A549 (cell line): ENCODE measurements around the gene ITPA. TPM values are rescaled to one million over a fixed set of nuclear protein-coding genes. Genes with fewer than 3 reads are reported as not detected.

Experiments
- ATAC-seq, 2 experiments: fragments of 200-7000 bp in 1 of 2; fragments of >200 bp in 1 of 2; cut with Nextera tagmentation in 1 of 2; cut with Tn5 transposase in 1 of 2; 3 replicates each; pipeline versions ENCODE4 v1.8.0 to v1.9.1; 2018 to 2020; ENCODE audit warnings: mild to moderate bottlenecking in 1 of 2, moderate library complexity in 1 of 2
- CTCF ChIA-PET: fragments of 300-600 bp; sonication (Branson Sonifier 250); formaldehyde crosslinking; extraction: SDS; loops from one replicate; lab custom pipeline; 2021; ENCODE audit warnings: antibody characterized with exemption, inconsistent platforms; lab: Yijun Ruan, JAX
- POLR2A ChIA-PET: fragments of 350-600 bp; formaldehyde crosslinking; extraction: SDS; loops from one replicate; lab custom pipeline; 2021; ENCODE audit warnings: antibody characterized with exemption, inconsistent platforms; lab: Yijun Ruan, JAX
- DNase-seq, 2 experiments: peaks; one replicate each; pipeline versions ENCODE4 v3.0.0 to v3.0.0-alpha.2; 2011 to 2016; ENCODE audit warnings: low read depth in 1 of 2, low spot score in 1 of 2
- FAIRE-seq: peaks from 2 replicates; lab custom pipeline; 2011; peaks lifted over from hg19 to GRCh38; lab: Jason Lieb, UNC
- H3K27ac ChIP-seq, 2 experiments: fragments of >200 bp; sonication (Bioruptor Twin); formaldehyde crosslinking; 3 replicates each; pipeline ENCODE4 v1.5.1; 2016 to 2017
- H3K4me1 ChIP-seq: fragments of >200 bp; sonication (Bioruptor Twin); formaldehyde crosslinking; 3 replicates; pipeline ENCODE4 v1.6.1; 2016
- H3K4me2 ChIP-seq: fragments of >200 bp; sonication (Bioruptor Twin); formaldehyde crosslinking; 3 replicates; pipeline ENCODE4 v1.6.1; 2016
- H3K4me3 ChIP-seq: fragments of >200 bp; sonication (Bioruptor Twin); formaldehyde crosslinking; 3 replicates; pipeline ENCODE4 v1.5.1; 2016
- H3K9me3 ChIP-seq: fragments of >200 bp; sonication (Bioruptor Twin); formaldehyde crosslinking; 3 replicates; pipeline ENCODE4 v1.6.1; 2016
- BHLHE40 ChIP-seq: IDR thresholded peaks from 2 replicates; pipeline ENCODE4 v1.6.1; 2012; ENCODE audit warnings: low read depth, low read length, inconsistent platforms
- CHD2 ChIP-seq: fragments of 150-350 bp; IDR thresholded peaks from 2 replicates; pipeline ENCODE4 v1.6.1; 2014; ENCODE audit warnings: low read length; ENCODE audit not compliant: partially characterized antibody
- EHMT2 ChIP-seq: fragments of 200-600 bp; sonication (generic); IDR thresholded peaks from 2 replicates; pipeline ENCODE4 v1.6.1; 2016; ENCODE audit warnings: antibody characterized with exemption, low read depth, mild to moderate bottlenecking, moderate library complexity
- FOSB ChIP-seq: fragments of 250-450 bp; sonication (Bioruptor Pico); IDR thresholded peaks from 2 replicates; pipeline ENCODE4 v1.5.0; 2020; ENCODE audit warnings: mild to moderate bottlenecking, moderate library complexity
- FOXS1 ChIP-seq: fragments of 250-450 bp; sonication (Bioruptor Pico); IDR thresholded peaks from 2 replicates; pipeline ENCODE4 v1.5.0; 2020; ENCODE audit warnings: mild to moderate bottlenecking, moderate library complexity
- GATA3 ChIP-seq: IDR thresholded peaks from 2 replicates; pipeline ENCODE4 v1.6.1; 2012; ENCODE audit warnings: borderline replicate concordance
- HDAC2 ChIP-seq: fragments of 200-600 bp; sonication (generic); IDR thresholded peaks from 2 replicates; pipeline ENCODE4 v1.6.1; 2016
- HEYL ChIP-seq: fragments of 250-450 bp; sonication (Bioruptor Pico); IDR thresholded peaks from 2 replicates; pipeline ENCODE4 v1.8.0; 2021; ENCODE audit warnings: mild to moderate bottlenecking, moderate library complexity
- HOXB13 ChIP-seq: fragments of 250-450 bp; sonication (Bioruptor Pico); IDR thresholded peaks from 2 replicates; pipeline ENCODE4 v1.5.0; 2020; ENCODE audit warnings: low read depth, mild to moderate bottlenecking, moderate library complexity
- JUNB ChIP-seq: fragments of >200 bp; sonication (Bioruptor Twin); formaldehyde crosslinking; IDR thresholded peaks from 2 replicates; pipeline ENCODE4 v1.6.1; 2016
- MAFK ChIP-seq: fragments of 450-650 bp; IDR thresholded peaks from 2 replicates; pipeline ENCODE4 v1.6.1; 2014; ENCODE audit not compliant: partially characterized antibody
- MAZ ChIP-seq: fragments of 150-350 bp; IDR thresholded peaks from 2 replicates; pipeline ENCODE4 v1.6.1; 2014; ENCODE audit warnings: antibody characterized with exemption, low read depth, low read length, borderline replicate concordance
- NPAS2 ChIP-seq: fragments of 250-450 bp; sonication (Bioruptor Pico); IDR thresholded peaks from 2 replicates; pipeline ENCODE4 v1.8.0; 2022; ENCODE audit warnings: mild to moderate bottlenecking, moderate library complexity, borderline replicate concordance
- POLR2A ChIP-seq: IDR thresholded peaks from 2 replicates; pipeline ENCODE4 v1.6.1; 2012; ENCODE audit warnings: mild to moderate bottlenecking, low read length
- RCOR1 ChIP-seq: fragments of 150-350 bp; IDR thresholded peaks from 2 replicates; pipeline ENCODE4 v1.6.1; 2014; ENCODE audit warnings: antibody characterized with exemption, low read length, low read depth
- RFX5 ChIP-seq: fragments of 450-650 bp; IDR thresholded peaks from 2 replicates; pipeline ENCODE4 v1.7.1; 2014; ENCODE audit warnings: antibody characterized with exemption, mild to moderate bottlenecking, moderate library complexity
- RNF2 ChIP-seq: fragments of 200-600 bp; sonication (generic); IDR thresholded peaks from 2 replicates; pipeline ENCODE4 v1.6.1; 2016; ENCODE audit warnings: low read depth, mild to moderate bottlenecking, antibody characterized with exemption, moderate library complexity, borderline replicate concordance
- ZFP36 ChIP-seq: fragments of 450-650 bp; IDR thresholded peaks from 2 replicates; pipeline ENCODE4 v1.6.1; 2014; ENCODE audit warnings: borderline replicate concordance; ENCODE audit not compliant: partially characterized antibody
- WGBS: methylation state at CpG from one replicate; pipeline ENCODE4 v1.1.6; 2017; ENCODE audit errors: missing lambda C conversion rate; 5-methylcytosine and 5-hydroxymethylcytosine counted together
- polyA plus RNA-seq, 4 experiments: library from polyadenylated mRNA; depleted of rRNA in 3 of 4; stranded (reverse); fragments of >200 nt; fragmentation: RNase III in 1 of 4; extraction: RNeasy Plus Mini Kit Qiagen cat#74134 plus additional on column Dnase treatment in 1 of 4; gene quantifications; 2 replicates in 3 of 4; 3 replicates in 1 of 4; pipeline ENCODE4 v1.2.3, GENCODE V29; 2011 to 2017
- TF ChIP-seq, protein P1 (sequence below): IDR thresholded peaks from 2 replicates; pipeline ENCODE4 v1.6.1; 2012; ENCODE audit warnings: low read depth, borderline replicate concordance
- TF ChIP-seq, protein P2 (sequence below): fragments of 450-650 bp; IDR thresholded peaks from 2 replicates; pipeline ENCODE4 v1.6.1; 2014; ENCODE audit warnings: antibody characterized with exemption
- TF ChIP-seq, protein P3 (sequence below): fragments of 250-450 bp; sonication (Bioruptor Pico); IDR thresholded peaks from 2 replicates; pipeline ENCODE4 v1.5.0; 2020; ENCODE audit warnings: low read depth, mild to moderate bottlenecking, moderate library complexity
- TF ChIP-seq, protein P4 (sequence below): fragments of 200-600 bp; sonication (generic); IDR thresholded peaks from 2 replicates; pipeline ENCODE4 v1.6.1; 2016; ENCODE audit warnings: antibody characterized with exemption, mild to moderate bottlenecking, moderate library complexity
- TF ChIP-seq, protein P5 (sequence below): fragments of >200 bp; sonication (Bioruptor Twin); formaldehyde crosslinking; IDR thresholded peaks from 3 replicates; pipeline ENCODE4 v1.6.1; 2016

The ITPA gene
- polyA plus RNA-seq, 2 of the 4 experiments (the other 2 are of a cell fraction): 54.0 to 106 TPM

DNA sequence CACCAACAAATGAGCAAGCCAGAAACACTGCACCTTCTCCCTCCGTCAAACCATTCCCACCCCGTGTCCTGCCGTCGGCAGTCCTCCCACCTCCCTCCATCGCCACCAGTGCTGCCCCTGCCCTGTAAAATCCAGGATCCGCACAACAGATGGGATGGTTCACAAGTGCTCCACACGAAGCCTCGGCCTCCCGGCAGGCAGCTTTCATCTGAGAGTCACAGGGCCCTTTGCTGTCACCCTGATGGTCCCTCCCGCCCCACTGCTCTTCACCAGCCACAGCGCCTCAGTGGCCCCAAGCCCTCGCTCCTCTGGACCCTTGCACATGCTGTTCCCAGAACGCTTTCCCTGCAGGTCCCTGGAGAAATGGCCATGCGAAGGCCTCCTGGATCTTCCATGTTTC is 17.6 kb downstream of the ITPA start:
- Histone ChIP-seq H3K4me1 (peaks cover 35% of the 10 kb centered on the region), H3K27ac (no peak overlapping the region), H3K9me3 (no peaks in the 10 kb centered on the region), H3K4me3 (no peak overlapping the region), H3K4me2 (no peak overlapping the region)
- TF ChIP-seq BHLHE40: no peak
- TF ChIP-seq, protein P1, sequence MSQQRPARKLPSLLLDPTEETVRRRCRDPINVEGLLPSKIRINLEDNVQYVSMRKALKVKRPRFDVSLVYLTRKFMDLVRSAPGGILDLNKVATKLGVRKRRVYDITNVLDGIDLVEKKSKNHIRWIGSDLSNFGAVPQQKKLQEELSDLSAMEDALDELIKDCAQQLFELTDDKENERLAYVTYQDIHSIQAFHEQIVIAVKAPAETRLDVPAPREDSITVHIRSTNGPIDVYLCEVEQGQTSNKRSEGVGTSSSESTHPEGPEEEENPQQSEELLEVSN: no peak
- no peak for TF ChIP-seq MAZ
- no peak for TF ChIP-seq HEYL (CRISPR knock-in tag)
- TF ChIP-seq, protein P2, sequence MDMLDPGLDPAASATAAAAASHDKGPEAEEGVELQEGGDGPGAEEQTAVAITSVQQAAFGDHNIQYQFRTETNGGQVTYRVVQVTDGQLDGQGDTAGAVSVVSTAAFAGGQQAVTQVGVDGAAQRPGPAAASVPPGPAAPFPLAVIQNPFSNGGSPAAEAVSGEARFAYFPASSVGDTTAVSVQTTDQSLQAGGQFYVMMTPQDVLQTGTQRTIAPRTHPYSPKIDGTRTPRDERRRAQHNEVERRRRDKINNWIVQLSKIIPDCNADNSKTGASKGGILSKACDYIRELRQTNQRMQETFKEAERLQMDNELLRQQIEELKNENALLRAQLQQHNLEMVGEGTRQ: no peak
- no peak for TF ChIP-seq RCOR1
- no peak for TF ChIP-seq FOXS1 (CRISPR knock-in tag)
- FAIRE-seq: no peak
- POLR2A ChIA-PET: no interaction called here
- ATAC-seq: no peak
- 95% methylated on average over 14 of the region's 14 CpGs for WGBS
- CTCF ChIA-PET: interaction anchor here (0.8 to 4.1 kb wide), 4 partner anchors 8 to 19 kb away, joined by 3 to 32 read pairs (median 3); no protein-coding TSS in a partner anchor
- no peak for DNase-seq

DNA sequence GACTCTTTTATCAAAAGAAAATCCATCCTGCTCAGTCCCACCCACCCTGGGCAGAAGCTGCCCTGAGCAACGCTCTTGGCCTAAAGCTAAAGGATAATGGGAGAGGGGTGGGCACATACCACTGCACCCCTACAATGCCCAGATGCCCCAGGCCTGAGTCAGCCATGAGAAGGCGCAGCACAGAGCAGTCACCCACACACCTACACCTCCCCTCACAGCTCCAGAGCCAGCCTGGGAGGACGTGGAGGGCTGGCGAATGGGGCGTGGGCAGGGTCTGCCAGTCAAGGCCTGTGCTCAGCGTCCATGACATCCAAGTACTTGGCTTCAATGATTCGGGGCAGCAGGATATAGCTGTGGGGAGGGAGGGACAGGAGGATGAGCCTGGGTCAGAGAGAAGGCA is 18.2 kb downstream of the ITPA start:
- no peak for FAIRE-seq
- no peak for DNase-seq
- WGBS: 82% methylated on average over 6 of the region's 7 CpGs
- no peak overlapping the region for H3K27ac ChIP-seq
- ChIA-PET POLR2A (no interaction called here), CTCF (interaction anchor here (0.5 to 4.1 kb wide), 5 partner anchors 9 to 373 kb away, joined by 3 to 32 read pairs (median 3); no protein-coding TSS in a partner anchor)
- TF ChIP-seq GATA3: no peak
- TF ChIP-seq NPAS2 (CRISPR knock-in tag): no peak
- no peak for TF ChIP-seq CHD2
- TF ChIP-seq RFX5: no peak
- no peak for TF ChIP-seq JUNB
- TF ChIP-seq, protein P3, sequence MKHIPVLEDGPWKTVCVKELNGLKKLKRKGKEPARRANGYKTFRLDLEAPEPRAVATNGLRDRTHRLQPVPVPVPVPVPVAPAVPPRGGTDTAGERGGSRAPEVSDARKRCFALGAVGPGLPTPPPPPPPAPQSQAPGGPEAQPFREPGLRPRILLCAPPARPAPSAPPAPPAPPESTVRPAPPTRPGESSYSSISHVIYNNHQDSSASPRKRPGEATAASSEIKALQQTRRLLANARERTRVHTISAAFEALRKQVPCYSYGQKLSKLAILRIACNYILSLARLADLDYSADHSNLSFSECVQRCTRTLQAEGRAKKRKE (CRISPR knock-in tag): no peak
- no peak for TF ChIP-seq HEYL (CRISPR knock-in tag)
- no peak for ATAC-seq
- H3K4me2 ChIP-seq: no peak overlapping the region
- H3K9me3 ChIP-seq: no peaks in the 10 kb centered on the region
- no peak overlapping the region for H3K4me3 ChIP-seq
- H3K4me1 ChIP-seq: peaks cover 29% of the 10 kb centered on the region

DNA sequence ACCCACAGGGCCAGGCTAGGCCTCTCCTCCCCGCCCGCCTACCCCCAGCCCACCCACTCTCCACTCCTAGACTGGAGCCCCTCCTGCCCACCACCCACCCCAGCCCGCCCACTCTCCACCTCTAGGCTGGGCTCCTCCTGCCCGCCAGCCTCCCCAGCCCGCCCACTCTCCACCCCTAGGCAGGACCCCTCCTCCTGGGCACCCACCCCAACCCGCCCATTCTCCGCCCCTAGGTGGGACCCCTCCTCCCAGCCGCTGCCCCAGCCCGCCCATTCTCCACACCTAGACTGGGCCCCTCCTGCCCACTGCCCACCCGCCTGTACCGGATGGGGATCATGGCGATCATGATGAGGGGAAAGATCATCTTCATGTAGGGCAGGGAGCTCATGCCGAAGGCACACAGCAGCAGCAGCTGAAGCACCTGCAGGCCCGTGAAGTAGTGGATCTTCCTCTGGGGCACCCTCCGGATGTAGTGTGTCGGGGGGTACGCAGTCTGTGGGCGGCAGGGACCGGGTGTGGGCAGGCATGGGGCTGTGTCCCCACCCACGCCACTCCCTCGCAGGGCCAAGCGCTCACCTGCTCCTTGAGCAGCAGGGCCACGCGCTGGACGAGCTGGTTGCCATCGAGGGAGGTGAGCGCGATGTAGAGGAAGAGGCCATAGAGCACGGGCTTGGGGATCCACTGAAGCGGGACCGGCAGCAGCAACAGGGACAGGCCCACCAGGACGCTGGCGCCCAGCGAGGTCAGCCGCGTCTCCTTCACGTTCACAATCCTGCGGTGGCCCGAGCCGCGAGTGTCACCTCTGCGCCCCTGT is 18.8 kb downstream of the ITPA start:
- H3K4me2 ChIP-seq: no peak overlapping the region
- ATAC-seq (no peak), FAIRE-seq (no peak), DNase-seq (no peak)
- H3K27ac ChIP-seq: no peak overlapping the region
- peaks cover 23% of the 10 kb centered on the region for H3K4me1 ChIP-seq
- no peak for TF ChIP-seq HOXB13 (CRISPR knock-in tag)
- TF ChIP-seq HDAC2: no peak
- no peak for TF ChIP-seq JUNB
- TF ChIP-seq, protein P4, sequence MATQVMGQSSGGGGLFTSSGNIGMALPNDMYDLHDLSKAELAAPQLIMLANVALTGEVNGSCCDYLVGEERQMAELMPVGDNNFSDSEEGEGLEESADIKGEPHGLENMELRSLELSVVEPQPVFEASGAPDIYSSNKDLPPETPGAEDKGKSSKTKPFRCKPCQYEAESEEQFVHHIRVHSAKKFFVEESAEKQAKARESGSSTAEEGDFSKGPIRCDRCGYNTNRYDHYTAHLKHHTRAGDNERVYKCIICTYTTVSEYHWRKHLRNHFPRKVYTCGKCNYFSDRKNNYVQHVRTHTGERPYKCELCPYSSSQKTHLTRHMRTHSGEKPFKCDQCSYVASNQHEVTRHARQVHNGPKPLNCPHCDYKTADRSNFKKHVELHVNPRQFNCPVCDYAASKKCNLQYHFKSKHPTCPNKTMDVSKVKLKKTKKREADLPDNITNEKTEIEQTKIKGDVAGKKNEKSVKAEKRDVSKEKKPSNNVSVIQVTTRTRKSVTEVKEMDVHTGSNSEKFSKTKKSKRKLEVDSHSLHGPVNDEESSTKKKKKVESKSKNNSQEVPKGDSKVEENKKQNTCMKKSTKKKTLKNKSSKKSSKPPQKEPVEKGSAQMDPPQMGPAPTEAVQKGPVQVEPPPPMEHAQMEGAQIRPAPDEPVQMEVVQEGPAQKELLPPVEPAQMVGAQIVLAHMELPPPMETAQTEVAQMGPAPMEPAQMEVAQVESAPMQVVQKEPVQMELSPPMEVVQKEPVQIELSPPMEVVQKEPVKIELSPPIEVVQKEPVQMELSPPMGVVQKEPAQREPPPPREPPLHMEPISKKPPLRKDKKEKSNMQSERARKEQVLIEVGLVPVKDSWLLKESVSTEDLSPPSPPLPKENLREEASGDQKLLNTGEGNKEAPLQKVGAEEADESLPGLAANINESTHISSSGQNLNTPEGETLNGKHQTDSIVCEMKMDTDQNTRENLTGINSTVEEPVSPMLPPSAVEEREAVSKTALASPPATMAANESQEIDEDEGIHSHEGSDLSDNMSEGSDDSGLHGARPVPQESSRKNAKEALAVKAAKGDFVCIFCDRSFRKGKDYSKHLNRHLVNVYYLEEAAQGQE: no peak
- TF ChIP-seq EHMT2: no peak
- TF ChIP-seq ZFP36: no peak
- no peak for TF ChIP-seq FOSB (CRISPR knock-in tag)
- no peak for TF ChIP-seq MAFK
- no peak for TF ChIP-seq BHLHE40
- TF ChIP-seq, protein P3 (CRISPR knock-in tag): no peak
- no peak for TF ChIP-seq RNF2
- TF ChIP-seq, protein P5, sequence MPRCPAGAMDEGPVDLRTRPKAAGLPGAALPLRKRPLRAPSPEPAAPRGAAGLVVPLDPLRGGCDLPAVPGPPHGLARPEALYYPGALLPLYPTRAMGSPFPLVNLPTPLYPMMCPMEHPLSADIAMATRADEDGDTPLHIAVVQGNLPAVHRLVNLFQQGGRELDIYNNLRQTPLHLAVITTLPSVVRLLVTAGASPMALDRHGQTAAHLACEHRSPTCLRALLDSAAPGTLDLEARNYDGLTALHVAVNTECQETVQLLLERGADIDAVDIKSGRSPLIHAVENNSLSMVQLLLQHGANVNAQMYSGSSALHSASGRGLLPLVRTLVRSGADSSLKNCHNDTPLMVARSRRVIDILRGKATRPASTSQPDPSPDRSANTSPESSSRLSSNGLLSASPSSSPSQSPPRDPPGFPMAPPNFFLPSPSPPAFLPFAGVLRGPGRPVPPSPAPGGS: no peak
- no peak for TF ChIP-seq CHD2
- no peak for TF ChIP-seq POLR2A
- WGBS: 93% methylated on average over 30 of the region's 42 CpGs
- H3K4me3 ChIP-seq: no peak overlapping the region
- ChIA-PET POLR2A (no interaction called here), CTCF (interaction anchor here (0.5 to 4.1 kb wide), 6 partner anchors 10 to 374 kb away, joined by 3 to 32 read pairs (median 3); no protein-coding TSS in a partner anchor)
- H3K9me3 ChIP-seq: no peaks in the 10 kb centered on the region
